Mucosa of descending colon (tissue), 3 donors: ENCODE measurements around the gene AMOTL2. TPM values are rescaled to one million over a fixed set of nuclear protein-coding genes. Genes with fewer than 3 reads are reported as not detected.
A peak's percentile ranks its signal among the peaks of the same experiment; 100 is the strongest.

ENCODE experiments used
- ATAC-seq: fragments of 200-7000 bp; cut with Tn5 transposase; one replicate; pipeline ENCODE4 v1.9.1; 2020; ENCODE audit warnings: mild to moderate bottlenecking, moderate library complexity
- DNase-seq, 3 donors: peaks; one replicate each; pipeline ENCODE4 v3.0.0-alpha.2; 2020
- H3K36me3 ChIP-seq: fragments of 200-600 bp; one replicate; pipeline ENCODE4 v1.8.0; 2021; ENCODE audit warnings: low read depth, mild to moderate bottlenecking
- H3K4me1 ChIP-seq: fragments of 200-600 bp; one replicate; pipeline ENCODE4 v1.8.0; 2021; ENCODE audit warnings: low read depth, mild to moderate bottlenecking
- H3K4me3 ChIP-seq: fragments of 200-600 bp; one replicate; pipeline ENCODE4 v1.8.0; 2021; ENCODE audit warnings: mild to moderate bottlenecking
- H3K9me3 ChIP-seq: fragments of 200-600 bp; one replicate; pipeline ENCODE4 v1.8.0; 2021; ENCODE audit warnings: mild to moderate bottlenecking
- intact Hi-C, 2 donors: fragments of 100-400 bp; cut with DNase I in 1 of 2; cut with micrococcal nuclease in 1 of 2; formaldehyde crosslinking; loops; one replicate each; pipeline versions ENCODE4 v1.11.0 to v1.11.1; 2022; cut with DNase I, micrococcal nuclease
- total RNA-seq, 3 donors: library from RNA; stranded (reverse); fragmentation: NEBNext Ultra II Directional in 2 of 3; extraction: Animal tissue kit (Norgen Biotek cat#: 25700) in 2 of 3; gene quantifications; one replicate each; pipeline versions ENCODE4 v1.2.1 to v1.2.4, GENCODE V29; 2021 to 2023
- TF ChIP-seq, protein P1 (sequence below): fragments of 200-600 bp; IDR thresholded peaks from one replicate; pipeline ENCODE4 v1.8.0; 2022; ENCODE audit warnings: antibody characterized with exemption, mild to moderate bottlenecking
- donor health status: DM: no; HTN: no; CAD: no; lungs with moderate emphysema.
- donor health status: DM: no; HTN: no; CAD: no.
- donor health status: DM: no; HTN: yes; CAD: no.

The AMOTL2 gene
- total RNA-seq, 3 donors from 2014 or later, result 17.9 to 35.1 (median 21.2) TPM

DNA sequence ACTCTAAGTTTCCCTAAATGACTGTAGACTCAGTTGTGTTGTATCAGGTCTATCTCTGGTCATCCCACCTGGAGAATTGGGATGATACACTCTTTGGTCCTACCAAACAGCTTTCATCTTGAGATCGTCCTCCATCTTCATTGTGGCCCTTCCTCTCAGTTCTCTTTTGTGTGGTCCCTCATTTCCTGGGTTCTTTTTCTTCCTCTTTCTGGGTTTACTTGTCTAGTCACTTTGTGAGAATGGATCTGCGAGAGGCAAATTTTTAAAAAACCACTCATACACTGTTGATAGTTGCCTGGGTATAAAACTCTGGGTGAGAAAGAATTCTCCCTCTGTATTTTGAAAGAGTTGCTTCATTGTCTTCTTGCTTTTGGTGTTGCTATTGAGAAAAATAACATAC, 6.0 kb upstream of the AMOTL2 start:
- no peak overlapping the region for H3K4me3 ChIP-seq
- TF ChIP-seq, protein P1, sequence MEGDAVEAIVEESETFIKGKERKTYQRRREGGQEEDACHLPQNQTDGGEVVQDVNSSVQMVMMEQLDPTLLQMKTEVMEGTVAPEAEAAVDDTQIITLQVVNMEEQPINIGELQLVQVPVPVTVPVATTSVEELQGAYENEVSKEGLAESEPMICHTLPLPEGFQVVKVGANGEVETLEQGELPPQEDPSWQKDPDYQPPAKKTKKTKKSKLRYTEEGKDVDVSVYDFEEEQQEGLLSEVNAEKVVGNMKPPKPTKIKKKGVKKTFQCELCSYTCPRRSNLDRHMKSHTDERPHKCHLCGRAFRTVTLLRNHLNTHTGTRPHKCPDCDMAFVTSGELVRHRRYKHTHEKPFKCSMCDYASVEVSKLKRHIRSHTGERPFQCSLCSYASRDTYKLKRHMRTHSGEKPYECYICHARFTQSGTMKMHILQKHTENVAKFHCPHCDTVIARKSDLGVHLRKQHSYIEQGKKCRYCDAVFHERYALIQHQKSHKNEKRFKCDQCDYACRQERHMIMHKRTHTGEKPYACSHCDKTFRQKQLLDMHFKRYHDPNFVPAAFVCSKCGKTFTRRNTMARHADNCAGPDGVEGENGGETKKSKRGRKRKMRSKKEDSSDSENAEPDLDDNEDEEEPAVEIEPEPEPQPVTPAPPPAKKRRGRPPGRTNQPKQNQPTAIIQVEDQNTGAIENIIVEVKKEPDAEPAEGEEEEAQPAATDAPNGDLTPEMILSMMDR, result no peak
- intact Hi-C loops, result loop anchor here in 1 of 2 donors (10.0 kb wide), 1 partner anchor 85 kb away; no protein-coding TSS in a partner anchor
- no peaks in the 10 kb centered on the region for H3K9me3 ChIP-seq
- ATAC-seq (no peak), DNase-seq (no peak)
- no peaks in the 10 kb centered on the region for H3K36me3 ChIP-seq
- peaks cover 15% of the 10 kb centered on the region for H3K4me1 ChIP-seq

DNA sequence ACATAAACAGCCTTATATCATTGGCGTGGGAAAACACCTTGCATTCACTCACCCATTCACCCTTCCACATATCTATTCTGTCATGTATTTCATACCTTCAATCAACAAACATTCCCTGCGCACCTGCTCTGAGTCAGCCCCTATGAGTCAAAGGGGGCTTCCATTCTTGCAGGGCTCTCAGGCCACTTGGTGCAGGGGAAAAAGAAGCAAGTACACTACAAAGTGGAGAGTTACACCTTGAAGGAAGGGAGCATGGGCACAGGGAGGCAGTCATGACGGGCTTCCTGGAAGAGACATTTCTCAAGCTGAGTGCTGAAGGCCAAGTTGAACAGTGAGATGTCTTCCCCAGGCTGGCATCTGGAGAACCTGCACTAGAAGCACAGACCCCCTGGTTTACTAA, 4.6 kb upstream of the AMOTL2 start:
- DNase-seq (no peak), ATAC-seq (no peak)
- TF ChIP-seq, protein P1, result no peak
- no peak overlapping the region for H3K4me3 ChIP-seq
- H3K4me1 ChIP-seq, result peaks cover 18% of the 10 kb centered on the region
- H3K9me3 ChIP-seq, result no peaks in the 10 kb centered on the region
- intact Hi-C loops, result loop anchor here (2.0 to 5.0 kb wide), 2 partner anchors 67 to 70 kb away; no protein-coding TSS in a partner anchor
- H3K36me3 ChIP-seq, result no peaks in the 10 kb centered on the region

DNA sequence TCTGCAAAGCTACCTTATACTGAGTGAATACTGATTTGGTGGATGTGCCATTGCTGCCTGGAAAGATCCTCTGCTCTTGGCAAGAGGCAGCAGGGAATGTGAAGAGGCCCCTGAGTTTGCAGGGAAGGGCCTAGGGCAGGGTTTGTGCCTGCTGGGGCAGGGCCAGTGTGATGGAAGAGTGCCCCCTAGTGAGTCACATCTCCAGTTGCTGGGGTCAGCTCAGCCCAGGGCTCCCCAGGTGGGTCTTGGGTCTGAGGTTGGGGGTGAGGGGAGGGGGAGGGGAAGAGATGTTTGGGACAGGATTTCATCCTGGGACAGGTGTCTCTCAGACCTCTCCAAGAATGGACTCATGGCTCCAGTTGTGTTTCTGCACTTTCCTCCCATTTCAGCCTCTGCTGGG, 4.1 kb upstream of the AMOTL2 start:
- TF ChIP-seq, protein P1, result peak; percentile 36
- Histone ChIP-seq H3K4me1 (peaks cover 18% of the 10 kb centered on the region), H3K9me3 (no peaks in the 10 kb centered on the region), H3K4me3 (no peak overlapping the region), H3K36me3 (no peaks in the 10 kb centered on the region)
- peak in 2 of 3 donors; percentile 68 to 69 for DNase-seq
- intact Hi-C loops, result loop anchor here (2.0 to 5.0 kb wide), 2 partner anchors 66 to 70 kb away; no protein-coding TSS in a partner anchor
- ATAC-seq, result no peak

DNA sequence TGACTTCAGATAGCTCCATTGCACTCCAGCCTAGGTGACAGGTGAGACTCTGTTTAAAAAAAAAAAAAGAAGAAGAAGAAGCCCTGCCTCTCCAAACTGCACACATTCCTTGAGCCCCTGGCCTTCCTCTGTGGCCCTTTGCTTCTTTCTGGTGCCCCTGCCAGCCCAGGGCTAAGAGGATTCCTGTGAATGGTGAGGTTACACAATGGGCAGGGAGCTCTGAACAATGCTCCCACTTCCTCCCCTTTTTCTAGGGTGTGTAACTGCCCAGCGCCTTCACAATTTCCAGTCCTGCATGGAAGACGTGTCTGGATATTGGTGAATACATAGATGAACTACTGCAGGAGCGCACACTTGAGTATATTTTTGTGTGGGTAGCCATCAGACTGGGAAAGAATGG, 3.6 kb upstream of the AMOTL2 start:
- TF ChIP-seq, protein P1, result no peak
- ATAC-seq, result no peak
- Histone ChIP-seq H3K4me3 (no peak overlapping the region), H3K4me1 (peaks cover 18% of the 10 kb centered on the region), H3K36me3 (no peaks in the 10 kb centered on the region), H3K9me3 (no peaks in the 10 kb centered on the region)
- intact Hi-C loops, result loop anchor here (2.0 to 5.0 kb wide), 2 partner anchors 66 to 69 kb away; no protein-coding TSS in a partner anchor
- DNase-seq, result no peak

DNA sequence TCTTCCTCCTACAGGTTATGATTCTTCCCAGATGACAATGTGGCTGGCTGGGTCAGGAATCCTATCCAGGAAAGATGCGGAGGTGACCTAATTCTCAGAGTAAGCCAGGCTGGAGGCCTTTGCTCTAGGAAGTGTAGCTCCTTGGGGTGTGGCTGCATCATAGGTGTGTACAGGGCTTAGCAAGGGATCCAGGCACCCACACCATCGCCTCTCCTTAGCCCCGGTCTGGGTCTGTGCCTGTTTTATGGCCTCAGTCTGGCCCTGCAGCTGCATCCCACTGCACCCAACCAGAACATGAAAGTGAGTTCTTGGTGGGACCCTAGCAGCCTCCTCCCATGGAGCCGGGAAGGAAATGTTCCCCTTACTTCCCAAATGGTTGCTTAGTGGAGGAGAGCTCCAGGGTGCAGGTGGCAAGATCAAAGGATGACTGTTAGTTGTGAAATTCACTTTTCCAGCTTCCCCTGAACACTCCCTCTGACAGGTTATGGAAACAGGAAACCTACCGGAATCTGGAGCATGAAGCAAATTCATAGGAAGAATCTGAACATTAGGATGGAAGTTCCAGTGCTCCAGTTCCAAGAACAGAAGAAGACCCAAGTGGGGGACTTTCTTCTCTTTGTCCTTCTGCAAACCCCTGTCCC, 2.7 kb upstream of the AMOTL2 start:
- no peaks in the 10 kb centered on the region for H3K9me3 ChIP-seq
- H3K4me1 ChIP-seq, result peaks cover 15% of the 10 kb centered on the region
- TF ChIP-seq, protein P1, result no peak
- no peaks in the 10 kb centered on the region for H3K36me3 ChIP-seq
- no peak overlapping the region for H3K4me3 ChIP-seq
- intact Hi-C loops, result loop anchor here in 1 of 2 donors (5.0 kb wide), 1 partner anchor 65 kb away; no protein-coding TSS in a partner anchor
- ATAC-seq (peak; percentile 50), DNase-seq (peak in 1 of 3 donors; percentile 63)
